ENCODE results near the gene SETBP1. TPM values are rescaled to one million over a fixed set of nuclear protein-coding genes. Genes with fewer than 3 reads are reported as not detected.

The SETBP1 gene
- total and polyA plus RNA-seq, 4 donors = 1.3 to 85.0 (median 24.1) TPM

DNA sequence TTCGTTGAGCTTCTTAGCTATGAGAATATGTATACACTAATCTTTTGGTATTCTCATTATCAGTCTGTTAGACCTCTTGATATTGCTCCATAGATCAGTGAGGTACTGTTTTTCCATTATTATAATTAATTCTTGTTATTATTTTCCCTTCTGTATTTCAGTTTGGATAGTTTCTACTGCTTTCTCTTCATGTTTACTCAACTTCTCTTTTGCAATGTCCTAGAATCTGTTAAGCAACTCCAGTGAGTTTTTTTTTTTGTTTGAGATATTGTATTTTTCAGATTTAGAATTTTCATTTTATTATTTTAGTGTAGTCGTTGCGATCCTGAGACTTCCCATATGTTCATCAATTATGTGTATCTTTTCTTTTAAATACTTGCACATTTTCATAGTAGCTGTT lies 260.8 kb downstream of the SETBP1 start:
- Histone ChIP-seq H3K36me3 (ENCODE audit: control insufficient read depth in 1 of 2, insufficient read depth in 2 of 2, low read length in 1 of 2) (peaks cover 0 to under 1% of the 10 kb centered on the region in 2 donors), H3K27ac (ENCODE audit: low read depth in 1 of 2, low read length in 2 of 2) (no peak overlapping the region), H3K4me3 (ENCODE audit: low read length in 2 of 2) (no peak overlapping the region), H3K4me1 (ENCODE audit: control insufficient read depth in 1 of 2, insufficient read depth in 2 of 2, low read length in 2 of 2) (no peaks in the 10 kb centered on the region), H3K9me3 (ENCODE audit: control insufficient read depth, low read length) (no peaks in the 10 kb centered on the region), H3K27me3 (ENCODE audit: control insufficient read depth in 1 of 2, insufficient read depth in 2 of 2, low read length in 1 of 2) (no peaks in the 10 kb centered on the region)
- 92 to 94% methylated on average over 3 of the region's 3 CpGs for WGBS, 2 donors
- ATAC-seq (ENCODE audit: low FRiP score) (no peak), DNase-seq (no peak)
- intact Hi-C loops (cut with DNase I) = no loop called here

- intact Hi-C loops (cut with DNase I) = no loop called here
- H3K4me3 ChIP-seq (ENCODE audit: low read length in 2 of 2) = no peak overlapping the region
- no peaks in the 10 kb centered on the region for H3K27me3 ChIP-seq (ENCODE audit: control insufficient read depth in 1 of 2, insufficient read depth in 2 of 2, low read length in 1 of 2)
- H3K9me3 ChIP-seq (ENCODE audit: control insufficient read depth, low read length) = no peaks in the 10 kb centered on the region
- H3K4me1 ChIP-seq (ENCODE audit: control insufficient read depth in 1 of 2, insufficient read depth in 2 of 2, low read length in 2 of 2) = no peaks in the 10 kb centered on the region
- no peak for DNase-seq
- no peak overlapping the region for H3K27ac ChIP-seq (ENCODE audit: low read depth in 1 of 2, low read length in 2 of 2)
- H3K36me3 ChIP-seq (ENCODE audit: control insufficient read depth in 1 of 2, insufficient read depth in 2 of 2, low read length in 1 of 2) = no peaks in the 10 kb centered on the region
- no peak for ATAC-seq (ENCODE audit: low FRiP score)
- WGBS, 2 donors = 76 to 90% methylated on average over 2 of the region's 2 CpGs
These were observed 261.4 kb downstream of the SETBP1 start for GRCh38 chr18:44942073-44942472.

- Histone ChIP-seq H3K27me3 (ENCODE audit: control insufficient read depth in 1 of 2, insufficient read depth in 2 of 2, low read length in 1 of 2) (no peaks in the 10 kb centered on the region), H3K36me3 (ENCODE audit: control insufficient read depth in 1 of 2, insufficient read depth in 2 of 2, low read length in 1 of 2) (no peaks in the 10 kb centered on the region), H3K4me3 (ENCODE audit: low read length in 2 of 2) (no peak overlapping the region), H3K9me3 (ENCODE audit: control insufficient read depth, low read length) (no peaks in the 10 kb centered on the region), H3K27ac (ENCODE audit: low read depth in 1 of 2, low read length in 2 of 2) (no peak overlapping the region), H3K4me1 (ENCODE audit: control insufficient read depth in 1 of 2, insufficient read depth in 2 of 2, low read length in 2 of 2) (no peaks in the 10 kb centered on the region)
- DNase-seq (no peak), ATAC-seq (ENCODE audit: low FRiP score) (no peak)
- WGBS, 2 donors = 73 to 86% methylated on average over 2 of the region's 2 CpGs
- intact Hi-C loops (cut with DNase I) = no loop called here
These were observed 262.7 kb downstream of the SETBP1 start for GRCh38 chr18:44943311-44943881.

DNA sequence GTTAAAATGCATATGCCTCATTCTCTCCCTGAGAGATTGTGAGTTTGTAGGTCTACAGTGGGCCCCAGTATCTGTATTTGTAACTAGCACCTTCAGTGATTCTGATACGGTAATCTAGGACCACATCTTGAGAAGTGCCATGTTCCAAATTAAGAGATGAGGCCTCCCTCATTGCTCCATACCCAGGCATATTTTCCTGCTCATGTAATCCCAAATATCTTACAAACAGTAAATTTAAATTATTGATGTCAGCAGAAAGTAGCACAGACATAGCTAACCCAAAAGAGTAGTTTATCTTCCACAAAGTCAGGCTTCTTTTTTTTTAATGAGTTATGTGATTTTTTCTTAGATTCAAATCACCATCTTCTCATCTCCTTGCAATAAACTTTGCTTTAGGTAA lies 263.8 kb downstream of the SETBP1 start:
- no peak for ATAC-seq (ENCODE audit: low FRiP score)
- H3K4me3 ChIP-seq (ENCODE audit: low read length in 2 of 2) = no peak overlapping the region
- intact Hi-C loops (cut with DNase I) = no loop called here
- no peak overlapping the region for H3K27ac ChIP-seq (ENCODE audit: low read depth in 1 of 2, low read length in 2 of 2)
- H3K4me1 ChIP-seq (ENCODE audit: control insufficient read depth in 1 of 2, insufficient read depth in 2 of 2, low read length in 2 of 2) = no peaks in the 10 kb centered on the region
- no peak for DNase-seq
- H3K27me3 ChIP-seq (ENCODE audit: control insufficient read depth in 1 of 2, insufficient read depth in 2 of 2, low read length in 1 of 2) = no peaks in the 10 kb centered on the region
- no peaks in the 10 kb centered on the region for H3K9me3 ChIP-seq (ENCODE audit: control insufficient read depth, low read length)
- no peaks in the 10 kb centered on the region for H3K36me3 ChIP-seq (ENCODE audit: control insufficient read depth in 1 of 2, insufficient read depth in 2 of 2, low read length in 1 of 2)
- 83 to 87% methylated on average over 1 of the region's 1 CpG for WGBS, 2 donors

DNA sequence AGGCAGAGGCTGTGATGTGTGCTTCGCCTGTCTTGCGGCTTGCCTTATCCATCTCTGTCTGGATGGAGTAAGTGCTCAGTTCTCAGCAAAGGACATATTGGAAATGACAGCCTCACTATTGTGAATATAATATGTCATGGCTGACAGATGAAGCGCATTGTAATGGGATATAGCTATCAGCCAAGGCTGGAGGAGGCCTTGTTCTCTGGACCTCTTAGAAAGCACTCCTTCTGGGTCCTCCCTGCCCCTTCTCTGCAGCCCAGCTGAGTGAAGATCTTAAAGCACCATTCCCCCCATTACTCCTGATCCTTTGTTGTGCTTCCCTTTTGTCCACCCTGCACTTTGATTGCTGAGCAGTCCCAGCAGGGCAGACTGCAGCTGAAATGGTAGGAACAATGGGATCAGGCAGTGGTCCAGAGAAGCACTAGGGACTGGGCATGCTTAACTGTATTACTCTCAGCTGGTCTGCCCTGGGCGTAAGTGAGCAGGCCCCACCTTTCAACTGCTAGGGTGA lies 265.3 kb downstream of the SETBP1 start:
- no peak for ATAC-seq (ENCODE audit: low FRiP score)

GRCh38 chr18:44946529-44947113 lies 265.9 kb downstream of the SETBP1 start:
- H3K4me3 ChIP-seq (ENCODE audit: low read length in 2 of 2) = no peak overlapping the region
- H3K36me3 ChIP-seq (ENCODE audit: control insufficient read depth in 1 of 2, insufficient read depth in 2 of 2, low read length in 1 of 2) = no peaks in the 10 kb centered on the region
- ATAC-seq (ENCODE audit: low FRiP score) = no peak
- H3K27me3 ChIP-seq (ENCODE audit: control insufficient read depth in 1 of 2, insufficient read depth in 2 of 2, low read length in 1 of 2) = no peaks in the 10 kb centered on the region
- no peak overlapping the region for H3K27ac ChIP-seq (ENCODE audit: low read depth in 1 of 2, low read length in 2 of 2)
- no peaks in the 10 kb centered on the region for H3K9me3 ChIP-seq (ENCODE audit: control insufficient read depth, low read length)
- 94 to 97% methylated on average over 4 of the region's 4 CpGs for WGBS, 2 donors
- no peak for DNase-seq
- intact Hi-C loops (cut with DNase I) = no loop called here
- H3K4me1 ChIP-seq (ENCODE audit: control insufficient read depth in 1 of 2, insufficient read depth in 2 of 2, low read length in 2 of 2) = no peaks in the 10 kb centered on the region

More for the DNA sequence above, 265.3 kb downstream of the SETBP1 start:
- DNase-seq = no peak
- Histone ChIP-seq H3K27me3 (ENCODE audit: control insufficient read depth in 1 of 2, insufficient read depth in 2 of 2, low read length in 1 of 2) (no peaks in the 10 kb centered on the region), H3K27ac (ENCODE audit: low read depth in 1 of 2, low read length in 2 of 2) (no peak overlapping the region), H3K4me3 (ENCODE audit: low read length in 2 of 2) (no peak overlapping the region), H3K36me3 (ENCODE audit: control insufficient read depth in 1 of 2, insufficient read depth in 2 of 2, low read length in 1 of 2) (no peaks in the 10 kb centered on the region), H3K9me3 (ENCODE audit: control insufficient read depth, low read length) (no peaks in the 10 kb centered on the region), H3K4me1 (ENCODE audit: control insufficient read depth in 1 of 2, insufficient read depth in 2 of 2, low read length in 2 of 2) (no peaks in the 10 kb centered on the region)
- 77 to 87% methylated on average over 4 of the region's 4 CpGs for whole genome bisulfite sequencing, 2 donors
- intact Hi-C loops (cut with DNase I) = no loop called here

- Histone ChIP-seq H3K27me3 (ENCODE audit: control insufficient read depth in 1 of 2, insufficient read depth in 2 of 2, low read length in 1 of 2) (no peaks in the 10 kb centered on the region), H3K27ac (ENCODE audit: low read depth in 1 of 2, low read length in 2 of 2) (no peak overlapping the region), H3K4me3 (ENCODE audit: low read length in 2 of 2) (no peak overlapping the region), H3K4me1 (ENCODE audit: control insufficient read depth in 1 of 2, insufficient read depth in 2 of 2, low read length in 2 of 2) (no peaks in the 10 kb centered on the region), H3K36me3 (ENCODE audit: control insufficient read depth in 1 of 2, insufficient read depth in 2 of 2, low read length in 1 of 2) (peaks cover 0 to under 1% of the 10 kb centered on the region in 2 donors), H3K9me3 (ENCODE audit: control insufficient read depth, low read length) (no peaks in the 10 kb centered on the region)
- 76 to 89% methylated on average over 7 of the region's 7 CpGs for WGBS, 2 donors
- DNase-seq (no peak), ATAC-seq (ENCODE audit: low FRiP score) (no peak)
- intact Hi-C loops (cut with DNase I) = no loop called here
These were observed 269.3 kb downstream of the SETBP1 start for GRCh38 chr18:44949967-44950366.

DNA sequence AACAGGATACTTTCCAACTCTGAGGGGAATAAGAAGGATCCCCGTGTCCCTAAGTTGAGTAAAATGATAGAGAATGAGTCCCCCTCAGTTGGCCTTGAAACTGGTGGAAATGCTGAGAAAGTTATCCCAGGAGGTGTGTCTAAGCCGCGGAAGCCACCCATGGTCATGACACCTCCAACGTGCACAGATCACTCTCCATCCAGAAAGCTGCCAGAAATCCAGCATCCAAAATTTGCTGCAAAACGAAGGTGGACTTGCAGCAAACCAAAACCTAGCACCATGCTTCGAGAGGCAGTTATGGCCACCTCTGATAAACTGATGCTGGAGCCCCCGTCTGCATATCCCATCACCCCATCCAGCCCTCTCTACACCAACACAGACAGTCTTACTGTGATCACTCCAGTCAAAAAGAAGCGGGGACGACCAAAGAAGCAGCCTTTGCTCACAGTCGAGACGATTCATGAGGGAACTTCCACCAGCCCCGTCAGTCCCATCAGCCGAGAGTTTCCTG lies 270.1 kb downstream of the SETBP1 start:
- DNase-seq = no peak
- Histone ChIP-seq H3K27ac (ENCODE audit: low read depth in 1 of 2, low read length in 2 of 2) (no peak overlapping the region), H3K9me3 (ENCODE audit: control insufficient read depth, low read length) (no peaks in the 10 kb centered on the region), H3K36me3 (ENCODE audit: control insufficient read depth in 1 of 2, insufficient read depth in 2 of 2, low read length in 1 of 2) (peaks cover 0 to 4% of the 10 kb centered on the region in 2 donors), H3K4me1 (ENCODE audit: control insufficient read depth in 1 of 2, insufficient read depth in 2 of 2, low read length in 2 of 2) (no peaks in the 10 kb centered on the region), H3K27me3 (ENCODE audit: control insufficient read depth in 1 of 2, insufficient read depth in 2 of 2, low read length in 1 of 2) (no peaks in the 10 kb centered on the region), H3K4me3 (ENCODE audit: low read length in 2 of 2) (no peak overlapping the region)
- intact Hi-C loops (cut with DNase I) = no loop called here
- ATAC-seq (ENCODE audit: low FRiP score) = no peak
- 96 to 98% methylated on average over 13 of the region's 13 CpGs for WGBS, 2 donors

DNA sequence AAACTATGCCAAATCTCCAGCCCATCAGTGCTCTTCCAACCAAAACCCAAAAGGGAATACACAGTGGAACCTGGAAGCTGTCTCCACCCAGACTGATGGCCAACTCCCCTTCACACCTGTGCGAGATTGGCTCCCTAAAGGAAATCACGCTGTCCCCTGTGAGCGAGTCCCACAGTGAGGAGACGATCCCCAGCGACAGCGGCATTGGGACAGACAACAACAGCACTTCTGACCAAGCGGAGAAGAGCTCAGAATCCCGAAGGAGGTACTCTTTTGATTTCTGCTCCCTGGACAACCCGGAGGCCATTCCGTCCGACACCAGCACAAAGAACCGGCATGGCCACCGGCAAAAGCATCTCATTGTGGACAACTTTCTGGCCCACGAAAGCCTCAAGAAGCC lies 271.1 kb downstream of the SETBP1 start:
- Histone ChIP-seq H3K4me3 (ENCODE audit: low read length in 2 of 2) (no peak overlapping the region), H3K27ac (ENCODE audit: low read depth in 1 of 2, low read length in 2 of 2) (no peak overlapping the region), H3K27me3 (ENCODE audit: control insufficient read depth in 1 of 2, insufficient read depth in 2 of 2, low read length in 1 of 2) (no peaks in the 10 kb centered on the region), H3K9me3 (ENCODE audit: control insufficient read depth, low read length) (no peaks in the 10 kb centered on the region), H3K4me1 (ENCODE audit: control insufficient read depth in 1 of 2, insufficient read depth in 2 of 2, low read length in 2 of 2) (no peaks in the 10 kb centered on the region), H3K36me3 (ENCODE audit: control insufficient read depth in 1 of 2, insufficient read depth in 2 of 2, low read length in 1 of 2) (peaks cover 0 to 4% of the 10 kb centered on the region in 2 donors)
- whole genome bisulfite sequencing, 2 donors = 98 to 99% methylated on average over 14 of the region's 14 CpGs
- intact Hi-C loops (cut with DNase I) = no loop called here
- no peak for ATAC-seq (ENCODE audit: low FRiP score)
- no peak for DNase-seq
